ENCODE results near the gene ARHGAP24. TPM values are rescaled to one million over a fixed set of nuclear protein-coding genes. Genes with fewer than 3 reads are reported as not detected.

ARHGAP24 gene
- total and polyA plus RNA-seq, 2 donors (not counting 3 experiments of a cell fraction or from before 2014, with no cell fraction given): 52.1 to 79.4 TPM

DNA sequence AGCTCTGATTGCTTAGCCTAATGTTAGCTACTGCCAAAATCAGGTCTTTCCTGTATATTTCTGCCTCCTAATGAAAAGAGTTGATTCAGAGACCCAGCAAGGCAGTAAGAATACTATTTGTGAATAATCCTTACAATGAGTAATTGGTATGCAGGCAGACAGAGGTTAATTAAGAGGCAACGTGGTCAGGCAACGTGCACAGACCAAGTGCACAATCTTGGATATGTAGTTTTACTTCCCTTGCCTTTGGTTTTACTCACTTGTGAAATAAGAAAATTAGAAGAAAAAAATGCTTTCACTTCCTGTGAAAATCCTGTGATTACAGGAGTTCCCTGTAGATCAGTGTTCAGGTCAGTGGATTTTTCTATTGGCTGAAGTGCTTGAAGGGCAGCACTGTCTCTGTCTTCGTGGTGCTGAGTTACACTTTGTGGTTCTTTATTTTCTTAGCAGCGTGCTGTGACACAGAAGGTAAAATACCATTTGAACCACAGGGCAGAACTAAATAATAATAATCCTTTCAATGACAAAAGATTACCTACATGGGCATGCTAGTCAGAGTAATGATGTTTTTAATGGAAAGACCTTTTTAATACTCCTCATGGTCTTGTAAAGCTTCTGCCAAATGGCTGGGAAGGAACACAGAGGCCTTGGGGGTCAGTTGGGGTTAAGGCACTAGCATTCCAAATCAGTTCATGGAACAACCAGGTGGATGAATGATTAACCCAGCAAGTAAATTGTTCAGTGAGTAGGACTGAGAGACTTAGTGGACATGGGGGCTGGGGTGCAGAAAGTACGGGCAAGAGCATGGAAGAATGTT, 454.0 kb downstream of the ARHGAP24 start:
- dilution Hi-C loops (cut with MboI; ENCODE audit: extremely low pct_ligation_motif_present, low sequenced_read_pairs) (no loop called here), intact Hi-C loops (cut with micrococcal nuclease) (no loop called here)
- Histone ChIP-seq H3K36me3 (ENCODE audit: control insufficient read depth in 2 of 2, extremely low read depth in 1 of 2, insufficient read depth in 2 of 2, low read length in 2 of 2) (no peaks in the 10 kb centered on the region), H3K27ac (ENCODE audit: insufficient read depth, low read depth, low read length) (no peak overlapping the region), H3K4me1 (ENCODE audit: control insufficient read depth, extremely low read depth, insufficient read depth, low read length) (peaks cover 23% of the 10 kb centered on the region), H3K9me1 (replicated peaks; ENCODE audit: control insufficient read depth, extremely low read depth, insufficient read depth, low read length) (no peaks in the 10 kb centered on the region), H3K4me3 (replicated peaks in 1 of 3; ENCODE audit: insufficient read depth in 1 of 3, low read depth in 1 of 3, low read length in 3 of 3) (no peak overlapping the region), H3K9me3 (replicated peaks; ENCODE audit: control insufficient read depth, insufficient read depth, low read length) (no peaks in the 10 kb centered on the region), H3K79me2 (ENCODE audit: control insufficient read depth, insufficient read depth, low read length) (peaks cover 85% of the 10 kb centered on the region), H3K9ac (replicated peaks; ENCODE audit: extremely low read depth, insufficient read depth, low read length) (no peak overlapping the region), H2AFZ (ENCODE audit: low read depth, low read length) (no peak overlapping the region), H3K4me2 (ENCODE audit: insufficient read depth, low read length) (no peak overlapping the region), H3K27me3 (ENCODE audit: control insufficient read depth in 2 of 2, insufficient read depth in 2 of 2, low read length in 2 of 2) (no peaks in the 10 kb centered on the region), H4K20me1 (replicated peaks; ENCODE audit: control insufficient read depth, extremely low read depth, insufficient read depth, low read length) (no peaks in the 10 kb centered on the region)
- BruUV-seq (replicated peaks): no TSS peak
- CTCF ChIA-PET: interaction anchor here (1.2 to 2.5 kb wide), 2 partner anchors 22 to 132 kb away, joined by 3 to 8 read pairs; no protein-coding TSS in a partner anchor
- DNase-seq (ENCODE audit: low read depth, low spot score): no peak
- FAIRE-seq: no peak
- no peak for TF ChIP-seq POLR2A (IDR thresholded peaks at IDR 0.05; ENCODE audit: low read depth, low read length)
- TF ChIP-seq JUN (IDR thresholded peaks at IDR 0.05; ENCODE audit: borderline replicate concordance, insufficient read depth, insufficient read length, low read depth): no peak
- TF ChIP-seq, protein P1, sequence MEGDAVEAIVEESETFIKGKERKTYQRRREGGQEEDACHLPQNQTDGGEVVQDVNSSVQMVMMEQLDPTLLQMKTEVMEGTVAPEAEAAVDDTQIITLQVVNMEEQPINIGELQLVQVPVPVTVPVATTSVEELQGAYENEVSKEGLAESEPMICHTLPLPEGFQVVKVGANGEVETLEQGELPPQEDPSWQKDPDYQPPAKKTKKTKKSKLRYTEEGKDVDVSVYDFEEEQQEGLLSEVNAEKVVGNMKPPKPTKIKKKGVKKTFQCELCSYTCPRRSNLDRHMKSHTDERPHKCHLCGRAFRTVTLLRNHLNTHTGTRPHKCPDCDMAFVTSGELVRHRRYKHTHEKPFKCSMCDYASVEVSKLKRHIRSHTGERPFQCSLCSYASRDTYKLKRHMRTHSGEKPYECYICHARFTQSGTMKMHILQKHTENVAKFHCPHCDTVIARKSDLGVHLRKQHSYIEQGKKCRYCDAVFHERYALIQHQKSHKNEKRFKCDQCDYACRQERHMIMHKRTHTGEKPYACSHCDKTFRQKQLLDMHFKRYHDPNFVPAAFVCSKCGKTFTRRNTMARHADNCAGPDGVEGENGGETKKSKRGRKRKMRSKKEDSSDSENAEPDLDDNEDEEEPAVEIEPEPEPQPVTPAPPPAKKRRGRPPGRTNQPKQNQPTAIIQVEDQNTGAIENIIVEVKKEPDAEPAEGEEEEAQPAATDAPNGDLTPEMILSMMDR (IDR thresholded peaks at IDR 0.05; ENCODE audit: extremely low read depth in 1 of 2, insufficient read depth in 1 of 2, low read depth in 1 of 2, low read length in 2 of 2): no peak
- no peak for TF ChIP-seq EZH2 (IDR thresholded peaks at IDR 0.05; ENCODE audit: borderline replicate concordance, low read depth, low read length, severe bottlenecking)
- TF ChIP-seq GATA2 (IDR thresholded peaks at IDR 0.05; ENCODE audit: insufficient read depth, insufficient read length, low read depth, low read length): no peak
- POLR2A ChIA-PET: no interaction called here

All from endothelial cell of umbilical vein (primary cell).